Immature natural killer cell (primary cell): Measurements from ENCODE around the gene NOP14. TPM values are rescaled to one million over a fixed set of nuclear protein-coding genes. Genes with fewer than 3 reads are reported as not detected.
A peak's percentile ranks its signal among the peaks of the same experiment; 100 is the strongest.

Source experiments
- DNase-seq, 3 donors: peaks; one replicate each; pipeline ENCODE4 v3.0.0; 2022; ENCODE audit warnings: mixed read lengths in 1 of 3
- H3K27ac Mint-ChIP-seq, 6 donors: one replicate each; pipeline ENCODE4 v1.8.0; 2020; ENCODE audit warnings: mixed read lengths in 6 of 6, mild to moderate bottlenecking in 5 of 6, inconsistent platforms in 4 of 6, moderate library complexity in 3 of 6
- H3K27me3 Mint-ChIP-seq, 3 donors: one replicate each; pipeline ENCODE4 v1.8.0; 2020 to 2021; ENCODE audit warnings: low read depth in 3 of 3, mild to moderate bottlenecking in 3 of 3, mixed read lengths in 3 of 3, moderate library complexity in 3 of 3, inconsistent platforms in 1 of 3
- H3K36me3 Mint-ChIP-seq, 3 donors: one replicate each; pipeline ENCODE4 v1.8.0; 2020; ENCODE audit warnings: mixed read lengths in 3 of 3, inconsistent platforms in 2 of 3, mild to moderate bottlenecking in 2 of 3
- H3K4me1 Mint-ChIP-seq, 2 donors: one replicate each; pipeline ENCODE4 v1.8.0; 2020; ENCODE audit warnings: inconsistent platforms in 2 of 2, mild to moderate bottlenecking in 2 of 2, mixed read lengths in 2 of 2, moderate library complexity in 1 of 2
- H3K4me3 Mint-ChIP-seq, 5 donors: one replicate each; pipeline ENCODE4 v1.8.0; 2020; ENCODE audit warnings: mild to moderate bottlenecking in 5 of 5, mixed read lengths in 5 of 5, inconsistent platforms in 3 of 5, moderate library complexity in 3 of 5
- H3K9me3 Mint-ChIP-seq, 6 donors: one replicate each; pipeline ENCODE4 v1.8.0; 2020; ENCODE audit warnings: mild to moderate bottlenecking in 6 of 6, mixed read lengths in 6 of 6, inconsistent platforms in 4 of 6, moderate library complexity in 3 of 6
- polyA plus RNA-seq, 3 donors: library from polyadenylated mRNA; unstranded; fragments of 300-500 nt; fragmentation: Illumina TruSeq; gene quantifications; one replicate each; pipeline ENCODE4 v1.2.3, GENCODE V29; 2021

NOP14 gene
- polyA plus RNA-seq, 3 donors from 2014 or later, result 1.3 to 19.2 (median 5.0) TPM

- Mint-ChIP-seq H3K9me3 (no peaks in the 10 kb centered on the region), H3K36me3 (peaks cover 13 to 50% (median 43%) of the 10 kb centered on the region in 3 donors), H3K4me3 (no peak overlapping the region), H3K27me3 (peaks cover 0 to 1% (median 0%) of the 10 kb centered on the region in 3 donors), H3K27ac (peak overlapping the region in 4 of 6 donors; percentile 10 to 78 (median 60)), H3K4me1 (peaks cover 15 to 27% of the 10 kb centered on the region in 2 donors)
- no peak for DNase-seq
Measured at GRCh38 chr4:2901186-2901585, 62.0 kb downstream of the NOP14 start.

- peaks cover 0 to 1% (median 0%) of the 10 kb centered on the region in 3 donors for H3K27me3 Mint-ChIP-seq
- peaks cover 10 to 24% of the 10 kb centered on the region in 2 donors for H3K4me1 Mint-ChIP-seq
- no peak for DNase-seq
- H3K27ac Mint-ChIP-seq, result peak overlapping the region; percentile 10 to 76 (median 64)
- H3K36me3 Mint-ChIP-seq, result peaks cover 13 to 49% (median 43%) of the 10 kb centered on the region in 3 donors
- H3K9me3 Mint-ChIP-seq, result no peaks in the 10 kb centered on the region
- H3K4me3 Mint-ChIP-seq, result no peak overlapping the region
Measured at GRCh38 chr4:2900741-2901140, 62.5 kb downstream of the NOP14 start.

- no peaks in the 10 kb centered on the region for H3K9me3 Mint-ChIP-seq
- H3K27ac Mint-ChIP-seq, result peak overlapping the region in 1 of 6 donors; percentile 55
- peaks cover 22 to 47% (median 37%) of the 10 kb centered on the region in 3 donors for H3K36me3 Mint-ChIP-seq
- H3K27me3 Mint-ChIP-seq, result peaks cover 0 to 1% (median 0%) of the 10 kb centered on the region in 3 donors
- peaks cover 4 to 7% of the 10 kb centered on the region in 2 donors for H3K4me1 Mint-ChIP-seq
- H3K4me3 Mint-ChIP-seq, result no peak overlapping the region
- no peak for DNase-seq
Measured at GRCh38 chr4:2898001-2898400, 65.2 kb downstream of the NOP14 start.

GRCh38 chr4:2893772-2894171 is 69.4 kb downstream of the NOP14 start:
- no peak for DNase-seq
- H3K27ac Mint-ChIP-seq, result peak overlapping the region in 1 of 6 donors; percentile 16
- H3K9me3 Mint-ChIP-seq, result no peaks in the 10 kb centered on the region
- H3K4me3 Mint-ChIP-seq, result no peak overlapping the region
- H3K36me3 Mint-ChIP-seq, result peaks cover 11 to 24% (median 17%) of the 10 kb centered on the region in 3 donors
- peaks cover 9 to 12% of the 10 kb centered on the region in 2 donors for H3K4me1 Mint-ChIP-seq
- H3K27me3 Mint-ChIP-seq, result no peaks in the 10 kb centered on the region

GRCh38 chr4:2891294-2891693 is 71.9 kb downstream of the NOP14 start:
- Mint-ChIP-seq H3K4me3 (no peak overlapping the region), H3K36me3 (peaks cover 9 to 20% (median 13%) of the 10 kb centered on the region in 3 donors), H3K27ac (peak overlapping the region; percentile 0 to 88 (median 70)), H3K27me3 (peaks cover 0 to 2% (median 0%) of the 10 kb centered on the region in 3 donors), H3K9me3 (no peaks in the 10 kb centered on the region), H3K4me1 (peaks cover 19 to 30% of the 10 kb centered on the region in 2 donors)
- DNase-seq, result no peak

- DNase-seq, result no peak
- H3K27ac Mint-ChIP-seq, result peak overlapping the region in 4 of 6 donors; percentile 5 to 54 (median 30)
- no peak overlapping the region for H3K4me3 Mint-ChIP-seq
- no peaks in the 10 kb centered on the region for H3K9me3 Mint-ChIP-seq
- H3K4me1 Mint-ChIP-seq, result peaks cover 18 to 35% of the 10 kb centered on the region in 2 donors
- H3K36me3 Mint-ChIP-seq, result peaks cover 13 to 21% (median 20%) of the 10 kb centered on the region in 3 donors
- peaks cover 0 to 2% (median 1%) of the 10 kb centered on the region in 3 donors for H3K27me3 Mint-ChIP-seq
Measured at GRCh38 chr4:2888886-2889285, 74.3 kb downstream of the NOP14 start.

Other genes with a start within 250 kb of the NOP14 start
- 10 to 100 TPM; 35.1 to 43.7 (median 40.2) TPM for gene TNIP2, start 207.1 kb downstream of the NOP14 start, polyA plus RNA-seq
- gene SH3BP2, start 170.3 kb downstream of the NOP14 start, polyA plus RNA-seq, result 10 to 100 TPM; 12.6 to 71.0 (median 22.7) TPM
- gene ADD1, start 119.6 kb downstream of the NOP14 start, polyA plus RNA-seq, result 100 to 1,000 TPM; 207 to 318 (median 314) TPM
- 1 to 10 TPM; 2.7 to 4.4 (median 4.0) TPM for gene GRK4, start 165 bp upstream of the NOP14 start, polyA plus RNA-seq
- not detected for gene HTT-AS, start 111.1 kb upstream of the NOP14 start, polyA plus RNA-seq
- 10 to 100 TPM in 1 of 3 donors, 1 to 10 TPM in 2; 5.3 to 16.9 (median 6.2) TPM for gene HTT, start 111.3 kb upstream of the NOP14 start, polyA plus RNA-seq